CD4-positive, alpha-beta T cell treated with Interleukin-2 at 100 ng/mL for 4 hours (primary cell): ENCODE data around the gene RXFP4.
A peak's percentile ranks its signal among the peaks of the same experiment; 100 is the strongest.
"Not testable (repeated sequence)": the region's sequence is repeated elsewhere in the genome, so short reads cannot be mapped to it uniquely, and the experiment has no call there.

Experiments used
- DNase-seq: peaks from one replicate; pipeline ENCODE4 v3.0.0-alpha.2; 2020; ENCODE audit warnings: low spot score

RXFP4 gene, protein sequence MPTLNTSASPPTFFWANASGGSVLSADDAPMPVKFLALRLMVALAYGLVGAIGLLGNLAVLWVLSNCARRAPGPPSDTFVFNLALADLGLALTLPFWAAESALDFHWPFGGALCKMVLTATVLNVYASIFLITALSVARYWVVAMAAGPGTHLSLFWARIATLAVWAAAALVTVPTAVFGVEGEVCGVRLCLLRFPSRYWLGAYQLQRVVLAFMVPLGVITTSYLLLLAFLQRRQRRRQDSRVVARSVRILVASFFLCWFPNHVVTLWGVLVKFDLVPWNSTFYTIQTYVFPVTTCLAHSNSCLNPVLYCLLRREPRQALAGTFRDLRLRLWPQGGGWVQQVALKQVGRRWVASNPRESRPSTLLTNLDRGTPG

DNA sequence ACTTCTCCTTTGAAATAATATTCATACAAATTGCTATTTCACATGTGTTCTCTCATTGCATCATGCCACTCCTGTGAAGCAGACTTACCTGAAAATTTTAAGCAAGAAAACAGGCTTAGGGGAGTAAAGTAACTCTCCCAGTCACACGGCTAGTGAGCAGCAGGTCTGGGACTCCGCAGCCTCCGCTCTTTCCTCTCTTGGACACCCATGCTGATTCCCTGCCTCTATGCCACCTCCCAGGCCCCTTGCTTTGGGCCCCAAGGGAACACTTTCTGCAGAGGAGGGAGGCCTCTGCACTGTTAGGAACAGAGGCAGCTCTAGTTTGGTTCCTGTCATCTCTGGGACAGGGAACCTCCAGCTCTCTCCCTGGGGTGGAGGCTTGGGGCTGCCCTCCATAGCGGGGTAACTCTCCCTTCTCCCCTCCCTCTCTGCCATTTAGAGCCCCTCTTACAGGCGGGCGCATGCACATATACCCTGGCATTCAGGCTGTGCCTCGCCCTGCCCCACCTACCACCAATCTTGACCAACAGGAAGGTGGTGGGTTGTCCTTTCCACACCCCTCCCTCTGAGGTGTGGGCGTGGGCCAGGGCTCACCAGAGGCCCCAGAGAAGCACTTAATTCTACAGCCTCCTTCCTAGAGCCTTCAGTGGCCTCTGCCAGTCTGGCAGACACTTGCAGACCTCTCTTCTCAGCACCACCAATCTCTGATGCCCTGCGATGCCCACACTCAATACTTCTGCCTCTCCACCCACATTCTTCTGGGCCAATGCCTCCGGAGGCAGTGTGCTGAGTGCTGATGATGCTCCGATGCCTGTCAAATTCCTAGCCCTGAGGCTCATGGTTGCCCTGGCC is at the start of gene RXFP4:
Gene RXFP4 (plus strand): TSS at position 646 of the 852 bp plus-strand sequence. CDS start 72 bp downstream, at position 718.
- DNase-seq, result no peak

DNA sequence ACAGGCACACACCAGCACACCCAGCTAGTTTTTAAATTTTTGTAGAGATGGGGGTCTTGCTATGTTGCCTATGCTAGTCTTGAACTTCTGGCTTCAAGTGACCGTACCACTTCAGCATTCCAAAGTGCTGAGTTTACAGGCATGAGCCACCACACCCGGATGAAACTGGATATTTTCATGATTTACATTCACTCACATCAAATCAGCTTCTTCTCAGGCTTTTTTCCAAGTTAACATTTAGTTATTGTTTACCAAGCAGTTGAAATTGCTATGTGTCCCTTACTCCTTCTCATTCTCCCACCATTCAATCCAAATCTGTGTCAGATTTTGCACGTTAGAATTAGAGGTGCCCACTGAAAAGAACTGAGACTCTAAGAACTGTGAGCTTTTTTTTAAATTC is 48.6 kb upstream of the RXFP4 start:
- no peak for DNase-seq

DNA sequence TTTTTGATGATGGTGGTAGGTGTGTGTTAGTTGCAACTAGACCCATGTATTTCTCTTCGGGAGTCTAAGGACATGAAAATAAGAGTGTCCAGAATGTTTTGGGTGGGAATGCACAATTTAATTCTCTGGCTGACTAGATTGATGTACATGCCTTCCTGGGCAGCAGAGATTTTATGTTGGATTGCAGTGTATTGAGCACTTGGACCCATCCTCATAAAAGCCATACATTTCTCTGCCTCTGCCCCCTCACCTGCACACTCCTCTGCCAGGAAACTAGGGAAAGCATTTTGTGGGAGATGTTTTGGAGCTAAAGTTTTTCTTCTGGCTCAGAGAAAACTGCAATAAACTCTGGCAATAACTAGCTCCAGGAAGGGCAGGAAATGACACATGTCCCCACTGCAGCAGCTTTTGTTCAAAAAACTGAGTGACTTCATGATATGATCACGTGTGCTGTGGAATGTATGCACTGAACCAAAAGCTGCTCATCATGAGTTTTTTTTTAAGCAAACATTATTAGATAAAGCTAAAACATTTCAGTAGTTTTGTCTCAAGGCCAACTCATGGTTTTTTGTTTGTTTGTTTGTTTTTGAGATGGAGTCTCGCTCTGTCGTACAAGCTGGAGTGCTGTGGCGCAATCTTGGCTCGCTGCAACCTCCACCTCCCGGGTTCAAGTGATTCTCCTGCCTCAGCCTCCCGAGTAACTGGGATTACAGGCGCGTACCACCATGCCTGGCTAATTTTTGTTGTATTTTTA is 47.9 kb upstream of the RXFP4 start:
- peak; percentile 38 for DNase-seq

DNA sequence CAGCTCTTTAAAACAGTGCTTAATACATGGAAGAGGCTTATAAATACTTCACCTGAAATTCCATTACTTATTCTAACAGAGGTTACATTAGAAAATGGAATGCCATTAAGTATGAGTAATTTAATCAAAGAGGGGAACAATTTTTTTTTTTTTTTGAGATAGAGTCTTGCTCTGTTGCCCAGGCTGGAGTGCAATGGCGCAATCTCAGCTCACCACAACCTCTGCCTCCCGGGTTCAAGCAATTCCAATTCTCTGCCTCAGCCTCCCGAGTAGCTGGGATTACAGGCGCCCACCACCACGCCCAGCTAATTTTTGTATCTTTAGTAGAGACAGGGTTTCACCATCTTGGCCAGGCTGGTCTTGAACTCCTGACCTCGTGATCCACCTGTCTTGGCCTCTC is 45.8 kb upstream of the RXFP4 start:
- DNase-seq, result not testable (repeated sequence)

DNA sequence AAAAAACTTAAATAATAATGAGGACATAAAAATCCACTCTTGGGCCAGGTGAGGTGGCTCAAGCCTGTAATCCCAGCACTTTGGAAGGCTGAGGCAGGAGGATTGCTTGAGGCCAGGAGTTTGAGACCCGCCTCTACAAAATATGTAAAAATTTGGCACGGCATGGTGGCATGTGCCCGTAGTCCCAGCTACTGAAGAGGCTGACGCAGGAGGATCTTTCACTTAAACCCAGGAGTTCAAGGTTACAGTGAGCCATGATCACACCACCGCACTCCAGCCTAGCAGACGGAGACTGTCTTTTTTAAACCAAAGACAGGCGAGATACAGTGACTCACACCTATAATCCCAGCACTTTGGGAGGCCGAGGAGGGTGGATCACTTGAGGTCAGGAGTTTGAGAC is 45.0 kb upstream of the RXFP4 start:
- DNase-seq, result not testable (repeated sequence)

DNA sequence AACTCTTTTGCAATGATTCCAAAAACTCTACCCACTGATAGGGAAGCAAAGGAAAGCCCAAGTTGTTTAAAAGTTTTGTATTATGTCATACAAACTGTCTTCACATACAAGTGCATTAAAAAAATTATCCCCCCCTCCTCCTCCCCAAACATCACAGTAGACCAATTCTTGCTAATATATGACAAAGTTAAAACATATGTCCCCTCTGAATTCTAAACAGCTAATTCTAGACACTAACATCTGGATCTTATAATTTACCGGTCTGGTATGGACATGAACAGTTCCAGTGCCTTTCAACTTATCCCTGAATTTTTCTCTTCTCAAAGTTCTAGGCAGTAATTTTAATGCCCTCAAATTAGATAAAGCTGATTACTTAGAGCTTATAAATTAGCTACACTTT is 43.7 kb upstream of the RXFP4 start:
- DNase-seq, result no peak

DNA sequence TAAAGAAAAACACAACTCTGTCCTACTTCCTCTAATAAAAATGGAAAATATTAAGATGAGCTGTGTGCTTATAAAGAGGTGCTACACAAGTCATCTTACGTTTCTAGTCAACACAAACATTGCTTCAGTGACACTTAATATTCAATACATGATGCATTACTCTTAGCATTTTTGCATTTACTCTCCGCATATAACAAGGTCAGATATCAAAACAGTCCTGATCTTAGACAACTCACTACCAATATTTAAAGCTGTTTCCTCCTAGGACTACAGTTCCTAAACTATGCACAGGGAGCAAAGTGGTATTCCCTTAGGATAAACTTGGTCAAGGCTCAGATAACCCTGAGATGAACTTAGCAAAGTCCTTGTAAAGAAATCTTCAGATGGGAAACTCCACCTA is 42.5 kb upstream of the RXFP4 start:
- DNase-seq, result no peak

DNA sequence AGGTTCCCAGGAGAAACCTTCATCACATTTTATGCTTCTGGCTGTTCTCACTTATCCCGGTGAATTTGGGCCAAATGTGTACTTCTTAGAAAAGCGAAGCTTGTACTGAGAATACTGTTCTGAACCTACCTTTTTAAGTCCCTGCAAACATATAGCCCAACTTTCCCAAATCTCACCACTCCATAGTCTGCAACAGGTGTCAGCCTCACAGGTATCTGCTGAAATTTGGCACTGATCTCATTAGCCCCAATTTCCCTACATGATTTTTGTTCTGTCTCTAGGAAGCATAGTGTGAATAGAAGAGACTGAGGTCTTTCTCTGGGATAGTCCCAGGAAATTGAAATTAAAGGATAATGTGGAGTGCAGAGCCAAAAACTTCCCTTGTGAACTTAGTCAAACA is 41.8 kb upstream of the RXFP4 start:
- DNase-seq, result no peak

DNA sequence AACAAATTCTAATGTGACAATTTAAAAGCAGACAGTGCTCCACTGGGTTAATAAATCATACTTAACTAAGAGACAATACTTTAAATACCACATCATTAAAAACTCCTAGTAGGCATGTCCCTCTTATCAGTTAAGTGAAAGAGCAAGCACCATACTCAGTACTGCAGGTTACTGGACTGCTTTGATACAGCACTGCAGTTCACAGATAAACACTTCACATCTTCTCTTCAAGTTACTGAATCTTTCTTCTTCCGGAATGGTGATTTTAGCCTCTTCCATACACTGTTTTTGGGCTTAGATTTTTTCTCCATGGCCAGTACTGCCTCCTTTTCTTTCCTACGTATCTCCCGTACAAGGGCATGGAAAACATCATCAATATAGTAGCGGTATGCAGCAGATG is 41.3 kb upstream of the RXFP4 start:
- DNase-seq, result no peak

DNA sequence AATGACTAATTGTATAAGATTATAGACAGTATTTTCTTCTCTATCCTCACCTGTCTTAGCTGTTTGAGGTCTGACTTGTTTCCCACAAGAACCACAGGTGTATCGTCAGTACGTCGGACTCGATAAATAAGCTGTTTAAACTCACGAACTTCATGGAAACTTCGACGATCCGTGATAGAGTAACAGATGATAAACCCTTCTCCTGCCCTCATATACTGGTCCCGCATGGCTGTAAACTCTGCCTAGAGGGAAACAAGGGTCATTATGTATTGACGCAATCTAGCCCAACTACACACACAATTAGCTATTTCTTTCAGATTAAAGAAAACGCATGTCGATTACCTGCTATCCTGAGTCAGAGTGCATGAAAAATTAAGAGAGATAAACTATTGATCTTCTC is 37.2 kb upstream of the RXFP4 start:
- DNase-seq, result no peak

DNA sequence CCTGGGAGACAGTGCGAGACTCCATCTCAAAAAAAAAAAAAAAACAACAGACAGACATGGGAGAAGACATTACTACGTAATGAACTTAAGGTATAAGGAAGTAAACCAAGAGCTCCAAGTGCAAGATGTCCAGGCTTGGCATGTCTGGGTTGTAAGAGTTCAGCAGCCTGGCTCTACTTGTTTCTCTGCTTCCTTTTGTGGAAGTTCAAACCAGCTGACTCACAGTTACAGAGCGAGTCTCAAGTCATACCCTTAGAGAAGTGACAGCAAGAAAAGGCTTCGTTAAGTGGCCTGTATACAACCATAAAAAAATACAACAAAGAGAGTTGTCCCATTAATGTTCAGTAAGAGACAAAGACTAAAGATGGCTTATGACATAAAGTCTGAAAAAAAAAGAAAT is 31.5 kb upstream of the RXFP4 start:
- peak; percentile 44 for DNase-seq

DNA sequence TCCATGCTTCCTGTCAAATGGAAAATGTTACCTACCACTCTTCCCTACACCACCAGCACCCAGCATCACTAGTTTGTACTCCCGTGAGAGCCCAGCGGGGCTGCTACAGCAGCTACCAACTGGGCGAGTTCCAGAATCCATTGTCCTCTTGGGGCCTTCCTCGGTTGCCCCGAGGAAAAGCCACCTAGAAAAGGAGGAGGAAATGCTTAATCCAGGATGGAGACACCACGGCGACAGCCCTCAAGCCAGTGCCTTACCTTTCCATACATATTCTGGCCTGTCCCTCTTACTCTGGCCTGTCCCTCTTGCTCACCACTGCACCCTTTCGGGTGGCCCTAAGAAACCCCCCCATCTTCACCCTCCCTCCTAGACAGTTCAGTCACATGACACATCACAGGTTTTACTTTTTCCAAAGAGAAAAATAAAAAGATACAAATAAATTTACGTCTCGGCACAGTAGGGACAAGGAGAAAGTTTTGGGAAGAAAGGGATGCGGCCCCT is 30.8 kb upstream of the RXFP4 start:
- peak; percentile 16 for DNase-seq

DNA sequence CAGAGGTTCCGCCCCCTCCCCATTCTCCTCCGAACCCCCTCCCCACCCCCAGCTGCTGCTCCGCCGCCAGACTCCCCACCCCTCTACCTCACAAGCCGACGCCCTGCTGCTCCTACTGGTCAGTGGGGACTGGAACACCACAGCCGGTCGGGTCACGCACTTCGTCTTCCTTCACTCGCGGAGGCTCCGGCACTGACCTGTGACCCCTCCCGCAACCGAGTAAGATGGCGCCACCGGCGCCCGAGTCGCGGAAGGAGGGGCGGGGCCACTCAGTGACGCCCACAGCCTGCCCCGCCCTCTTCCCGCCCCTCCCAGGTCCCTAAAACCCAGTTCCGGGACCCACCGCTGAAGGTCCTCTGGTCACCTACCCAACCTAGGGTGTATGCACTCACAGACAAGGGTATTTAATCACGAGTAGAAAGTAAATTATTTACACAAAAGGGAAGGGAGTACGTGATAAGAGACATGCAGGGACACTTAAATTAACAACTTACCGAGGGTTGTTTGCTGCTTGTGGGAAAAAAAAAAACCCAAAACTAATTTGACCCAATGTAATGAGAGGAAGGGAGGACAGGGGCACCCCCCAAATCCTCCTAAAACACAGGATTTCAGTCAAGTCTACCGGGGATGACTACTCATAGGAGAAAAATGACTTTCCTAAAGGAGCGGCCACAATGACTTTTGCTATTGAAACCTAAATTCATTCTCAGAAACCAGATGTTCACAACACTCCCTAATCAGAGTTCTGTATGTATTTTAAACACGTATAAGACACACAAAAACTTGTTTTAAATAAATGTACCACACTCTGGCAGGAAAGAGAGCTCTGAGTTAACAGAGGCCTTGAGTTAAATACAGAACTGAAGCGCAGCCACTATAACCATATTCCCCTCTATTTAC is 30.0 kb upstream of the RXFP4 start, which contains the start of gene RIT1:
Gene RIT1 (minus strand): TSS at position 194 of the 900 bp plus-strand sequence. CDS start 588 bp downstream, outside the sequence.
- peak; percentile 83 for DNase-seq

DNA sequence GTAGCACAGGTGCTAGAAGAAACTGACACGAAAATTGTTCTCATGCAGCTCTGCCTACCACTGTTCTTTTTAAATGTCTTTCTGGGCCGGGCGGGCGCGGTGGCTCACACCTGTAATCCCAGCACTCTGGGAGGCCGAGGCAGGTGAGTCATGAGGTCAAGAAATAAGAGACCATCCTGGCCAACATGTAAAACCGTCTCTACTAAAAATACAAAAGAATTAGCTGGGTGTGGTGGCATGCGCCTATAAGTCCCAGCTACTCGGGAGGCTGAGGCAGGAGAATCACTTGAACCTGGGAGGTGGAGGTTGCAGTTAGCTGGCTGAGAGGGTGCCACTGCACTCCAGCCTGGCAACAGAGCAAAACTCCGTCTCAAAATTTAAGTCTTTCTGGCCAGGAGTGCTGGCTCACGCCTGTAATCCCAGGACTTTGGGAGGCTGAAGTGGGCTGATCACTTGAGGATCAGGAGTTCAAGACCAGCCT is 29.3 kb upstream of the RXFP4 start:
- DNase-seq, result no peak

DNA sequence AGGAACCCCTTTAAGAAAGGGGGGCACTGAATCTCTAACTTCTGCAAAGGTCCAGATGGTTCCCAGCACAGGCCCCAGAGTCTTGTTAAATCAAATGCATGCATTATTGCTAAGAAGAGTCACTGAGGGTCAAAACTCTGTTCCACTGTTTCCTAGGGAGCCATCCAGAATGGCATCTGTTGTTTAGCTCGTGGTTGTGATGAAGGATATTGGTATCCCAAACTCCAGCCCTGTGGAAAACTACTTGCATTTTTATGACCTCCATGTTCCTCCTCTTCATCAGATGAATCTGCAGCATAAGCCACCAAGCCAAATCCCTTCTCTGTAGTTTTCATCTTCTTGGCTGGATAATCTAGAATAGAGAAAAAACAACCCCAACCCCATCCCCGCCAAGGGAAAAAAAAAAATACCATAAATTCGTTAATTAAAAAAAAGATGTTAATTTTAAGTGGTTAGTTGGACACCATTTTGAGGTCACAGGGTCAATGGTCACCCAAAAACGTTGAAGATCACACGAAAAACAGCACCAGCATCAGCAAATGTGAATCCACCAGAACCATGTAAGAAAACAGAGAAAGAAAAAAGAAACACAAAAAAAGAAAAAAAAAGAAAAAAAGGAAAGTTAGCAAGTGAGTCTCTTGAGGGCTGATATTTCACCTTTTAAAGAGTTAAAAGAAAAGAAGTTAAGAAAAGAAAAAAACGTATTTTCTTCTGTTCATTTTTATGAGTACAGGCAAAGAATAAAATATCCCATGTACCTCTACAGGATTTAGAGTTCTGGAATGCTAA is 27.3 kb upstream of the RXFP4 start:
- no peak for DNase-seq

DNA sequence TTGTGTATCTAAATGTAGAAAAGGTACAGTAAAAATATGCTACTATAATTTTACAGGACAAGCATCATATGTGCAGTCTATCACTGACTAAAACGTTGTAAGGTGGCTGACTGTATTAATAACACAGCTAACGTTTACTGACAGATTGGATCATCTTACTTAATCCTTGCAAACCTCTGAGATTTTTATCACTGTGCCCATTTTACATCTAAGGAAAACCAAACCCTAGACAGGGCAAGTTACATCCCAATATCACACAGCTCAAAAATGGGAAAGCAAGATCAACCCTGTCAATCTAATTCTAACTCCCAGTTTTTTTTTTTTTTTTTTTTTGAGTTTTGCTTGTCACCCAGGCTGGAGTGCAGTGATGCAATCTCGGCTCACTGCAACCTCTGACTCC is 22.8 kb upstream of the RXFP4 start:
- no peak for DNase-seq

DNA sequence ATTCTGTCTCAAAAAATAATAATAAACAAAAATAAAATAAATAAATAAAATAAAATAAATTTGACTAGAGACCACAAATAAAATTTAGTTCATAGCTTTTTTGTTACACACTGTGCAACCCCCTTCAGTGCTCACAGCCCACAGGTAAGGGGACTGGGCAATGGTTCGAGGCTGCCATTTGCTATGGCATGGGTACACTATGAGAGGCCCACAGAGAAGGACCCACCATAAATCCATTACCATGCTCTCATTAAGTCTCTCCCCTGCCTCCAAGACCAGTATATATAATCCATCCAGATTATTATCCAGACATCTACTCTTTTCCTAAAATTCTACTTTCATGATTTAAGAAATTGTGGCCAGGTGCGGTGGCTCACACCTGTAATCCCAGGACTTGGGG is 21.6 kb upstream of the RXFP4 start:
- DNase-seq, result no peak

DNA sequence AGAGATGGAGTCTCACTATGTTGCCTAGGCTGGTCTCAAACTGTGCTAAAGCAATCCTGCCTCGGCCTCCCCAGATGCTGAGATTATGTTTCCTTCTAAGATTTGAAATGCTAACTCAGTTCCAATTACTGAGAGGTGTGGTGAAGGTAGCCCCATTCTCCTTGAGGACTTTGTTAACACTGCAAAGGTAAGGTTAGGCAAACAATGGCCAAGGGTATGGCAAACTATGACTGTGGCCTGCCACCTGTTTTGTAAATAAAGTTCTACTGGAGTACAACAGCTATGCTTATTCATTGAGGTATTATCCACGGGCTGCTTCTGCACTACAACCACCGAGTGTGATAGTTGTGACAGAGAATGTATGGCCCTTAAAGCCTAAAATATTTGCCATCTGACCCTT is 20.7 kb upstream of the RXFP4 start:
- DNase-seq, result no peak

DNA sequence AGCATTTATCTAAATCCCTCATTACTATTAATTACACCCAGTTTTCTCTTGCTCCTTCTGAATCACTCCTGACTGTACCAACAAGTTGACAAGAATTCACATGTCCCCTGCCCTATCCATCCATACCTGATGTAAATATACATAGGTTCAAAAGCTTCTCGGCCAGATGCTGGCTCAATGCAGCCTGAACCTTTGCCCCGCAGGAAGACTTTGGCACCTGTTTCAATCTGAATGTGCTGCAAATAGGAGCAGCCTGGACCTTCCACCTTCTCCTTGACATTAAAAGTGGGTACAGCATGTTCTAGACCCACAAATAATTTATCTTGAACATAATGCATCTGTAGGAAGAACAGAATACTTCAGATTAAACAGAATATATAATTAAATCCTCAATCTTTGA is 15.9 kb upstream of the RXFP4 start:
- no peak for DNase-seq

DNA sequence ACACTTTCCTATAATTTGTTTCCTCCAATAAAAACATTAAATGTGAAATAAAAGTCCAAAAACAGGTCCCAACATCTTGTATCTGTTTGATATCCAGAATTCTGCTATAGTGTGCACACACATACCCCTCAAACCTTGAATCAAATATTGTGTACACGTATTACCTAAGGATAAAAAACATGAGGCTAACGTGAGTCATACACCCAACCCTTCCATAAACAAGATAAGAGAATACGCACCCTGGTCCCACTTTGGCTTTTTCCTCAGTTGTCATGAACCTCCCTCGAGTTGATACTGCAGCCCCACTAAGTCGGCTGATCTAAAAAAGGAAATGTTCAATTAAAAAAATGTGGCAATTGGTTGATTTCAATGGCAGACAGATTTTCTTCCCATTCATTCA is 12.4 kb upstream of the RXFP4 start:
- DNase-seq, result no peak
